ENCODE data around the gene UBAC1.

UBAC1 gene, protein sequence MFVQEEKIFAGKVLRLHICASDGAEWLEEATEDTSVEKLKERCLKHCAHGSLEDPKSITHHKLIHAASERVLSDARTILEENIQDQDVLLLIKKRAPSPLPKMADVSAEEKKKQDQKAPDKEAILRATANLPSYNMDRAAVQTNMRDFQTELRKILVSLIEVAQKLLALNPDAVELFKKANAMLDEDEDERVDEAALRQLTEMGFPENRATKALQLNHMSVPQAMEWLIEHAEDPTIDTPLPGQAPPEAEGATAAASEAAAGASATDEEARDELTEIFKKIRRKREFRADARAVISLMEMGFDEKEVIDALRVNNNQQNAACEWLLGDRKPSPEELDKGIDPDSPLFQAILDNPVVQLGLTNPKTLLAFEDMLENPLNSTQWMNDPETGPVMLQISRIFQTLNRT

DNA sequence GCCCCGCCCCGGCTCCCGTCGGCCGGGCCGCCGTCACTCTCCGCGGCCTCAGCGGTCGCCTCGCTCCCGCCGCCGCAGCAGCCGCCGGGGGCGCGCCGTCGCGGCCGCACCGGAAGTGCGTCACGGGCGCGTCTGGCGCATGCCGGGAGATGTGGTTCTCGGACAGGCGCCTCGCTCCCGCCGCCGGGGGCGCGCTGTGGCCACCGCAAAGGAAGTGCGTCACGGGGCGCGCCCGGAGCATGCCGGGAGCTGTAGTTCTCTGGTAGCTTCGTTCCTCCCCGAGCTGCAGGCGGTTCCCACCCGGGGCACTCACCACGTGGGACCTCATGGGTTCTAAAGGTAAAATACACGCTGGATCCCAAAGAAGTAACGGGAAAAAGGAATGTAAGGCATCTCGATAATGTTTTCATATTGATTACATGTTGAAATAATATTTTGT, at the start of gene UBAC1:
TSS of gene UBAC1 (minus strand) at position 97 of the 439 bp plus-strand sequence. CDS start 211 bp downstream, outside the sequence.
- in situ Hi-C loops (cut with MboI; ENCODE audit: low sequenced_read_pairs) = loop anchor here (10.0 kb wide), 1 partner anchor 164 kb away; no protein-coding TSS in a partner anchor

GRCh38 chr9:136010615-136011361, 49.6 kb upstream of the UBAC1 start:
- in situ Hi-C loops (cut with MboI; ENCODE audit: low sequenced_read_pairs) = no loop called here

DNA sequence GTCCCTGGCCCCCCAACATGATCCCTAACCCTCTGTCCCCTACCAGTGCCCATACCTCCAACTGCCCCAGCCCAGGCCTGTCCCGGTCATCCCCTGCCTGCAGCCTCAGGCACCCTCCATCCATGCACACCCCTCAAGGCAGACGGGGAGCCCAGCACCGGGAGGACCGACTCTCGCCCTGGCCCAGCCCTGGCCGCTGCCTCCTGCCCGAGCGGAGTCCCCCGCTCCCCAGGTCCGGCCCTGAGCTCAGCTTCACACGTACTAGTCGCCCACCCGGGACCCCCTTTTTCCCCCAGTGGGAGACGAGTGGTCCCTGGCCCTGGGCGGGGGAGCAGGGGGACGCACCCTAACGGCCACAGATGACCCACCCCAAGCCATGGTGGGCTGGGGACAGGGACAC, 49.0 kb upstream of the UBAC1 start:
- in situ Hi-C loops (cut with MboI; ENCODE audit: low sequenced_read_pairs) = no loop called here

DNA sequence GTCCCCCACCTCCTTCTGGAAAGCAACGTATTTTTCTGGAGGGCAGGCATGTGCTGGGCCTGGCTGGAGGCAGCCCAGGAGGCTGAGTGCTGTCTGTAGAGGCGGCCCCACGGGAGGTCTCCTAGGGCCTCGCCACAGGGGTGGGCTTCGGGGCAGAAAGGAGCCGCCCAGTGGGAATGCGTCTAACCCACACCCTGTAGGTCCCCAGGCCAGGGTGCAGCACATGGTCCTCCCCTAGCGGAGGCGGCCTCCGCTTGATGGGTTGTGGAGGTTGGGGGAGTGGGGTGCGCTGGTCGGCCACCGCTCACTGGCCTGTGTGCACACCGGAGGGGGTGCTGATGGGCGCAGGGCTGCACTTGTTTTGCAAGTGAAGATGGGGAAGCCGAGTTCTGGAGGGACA, 48.3 kb upstream of the UBAC1 start:
- in situ Hi-C loops (cut with MboI; ENCODE audit: low sequenced_read_pairs) = no loop called here

DNA sequence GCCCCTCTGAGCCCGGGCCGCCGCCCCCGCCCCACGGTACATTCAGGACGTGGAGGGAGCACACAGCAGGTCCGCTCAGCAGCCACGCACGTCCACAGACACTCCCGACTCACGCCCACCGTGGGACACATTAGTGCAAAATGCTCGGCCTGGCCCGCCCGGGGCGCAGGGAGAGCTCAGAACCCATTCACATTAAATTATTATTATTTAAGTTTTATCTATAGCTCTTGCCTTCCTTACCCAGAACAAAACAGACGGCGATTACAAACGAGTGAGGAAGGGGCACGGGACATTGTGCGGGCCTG, 47.5 kb upstream of the UBAC1 start:
- in situ Hi-C loops (cut with MboI; ENCODE audit: low sequenced_read_pairs) = no loop called here

DNA sequence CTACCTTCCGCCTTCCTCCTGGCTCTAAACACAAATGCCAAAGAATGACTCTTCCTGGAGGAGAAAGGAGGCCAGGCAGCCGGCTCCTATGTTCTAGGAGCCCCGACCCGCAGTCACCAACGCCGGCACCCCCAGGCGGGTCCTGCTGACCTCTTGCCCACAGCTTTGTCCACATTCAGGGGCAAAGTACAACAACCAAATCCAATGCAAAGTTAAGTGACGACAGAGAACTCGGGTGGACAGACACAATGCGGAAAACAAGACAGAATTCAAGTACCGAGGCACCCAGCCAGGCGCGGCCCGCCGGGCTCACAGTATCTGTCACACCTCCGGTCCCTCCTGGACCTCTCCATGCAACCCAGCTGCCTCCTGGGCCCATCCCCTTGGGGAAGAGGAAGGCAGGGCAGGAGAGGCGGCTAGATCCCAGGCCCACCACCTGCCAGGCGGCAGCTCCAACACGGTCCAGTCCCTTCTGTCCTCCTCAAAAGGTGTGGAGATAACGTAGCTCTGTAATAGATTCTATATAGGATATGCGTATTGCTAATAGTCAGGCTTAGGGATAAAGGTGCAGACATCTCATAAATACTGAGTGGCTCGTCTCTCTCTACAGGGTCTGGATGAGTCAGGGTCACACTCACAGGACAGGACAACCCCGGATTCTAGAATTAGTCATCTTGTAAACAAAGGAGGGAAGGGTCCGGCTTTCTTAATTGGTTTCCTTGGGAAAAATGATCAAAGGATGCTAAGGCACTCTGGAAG, 46.9 kb upstream of the UBAC1 start:
- in situ Hi-C loops (cut with MboI; ENCODE audit: low sequenced_read_pairs) = no loop called here

GRCh38 chr9:136007276-136007933, 46.2 kb upstream of the UBAC1 start:
- in situ Hi-C loops (cut with MboI; ENCODE audit: low sequenced_read_pairs) = no loop called here

GRCh38 chr9:136006169-136006568, 45.0 kb upstream of the UBAC1 start:
- in situ Hi-C loops (cut with MboI; ENCODE audit: low sequenced_read_pairs) = no loop called here

GRCh38 chr9:136004712-136005111, 43.5 kb upstream of the UBAC1 start:
- in situ Hi-C loops (cut with MboI; ENCODE audit: low sequenced_read_pairs) = no loop called here

GRCh38 chr9:136004219-136004618, 43.0 kb upstream of the UBAC1 start:
- in situ Hi-C loops (cut with MboI; ENCODE audit: low sequenced_read_pairs) = no loop called here

DNA sequence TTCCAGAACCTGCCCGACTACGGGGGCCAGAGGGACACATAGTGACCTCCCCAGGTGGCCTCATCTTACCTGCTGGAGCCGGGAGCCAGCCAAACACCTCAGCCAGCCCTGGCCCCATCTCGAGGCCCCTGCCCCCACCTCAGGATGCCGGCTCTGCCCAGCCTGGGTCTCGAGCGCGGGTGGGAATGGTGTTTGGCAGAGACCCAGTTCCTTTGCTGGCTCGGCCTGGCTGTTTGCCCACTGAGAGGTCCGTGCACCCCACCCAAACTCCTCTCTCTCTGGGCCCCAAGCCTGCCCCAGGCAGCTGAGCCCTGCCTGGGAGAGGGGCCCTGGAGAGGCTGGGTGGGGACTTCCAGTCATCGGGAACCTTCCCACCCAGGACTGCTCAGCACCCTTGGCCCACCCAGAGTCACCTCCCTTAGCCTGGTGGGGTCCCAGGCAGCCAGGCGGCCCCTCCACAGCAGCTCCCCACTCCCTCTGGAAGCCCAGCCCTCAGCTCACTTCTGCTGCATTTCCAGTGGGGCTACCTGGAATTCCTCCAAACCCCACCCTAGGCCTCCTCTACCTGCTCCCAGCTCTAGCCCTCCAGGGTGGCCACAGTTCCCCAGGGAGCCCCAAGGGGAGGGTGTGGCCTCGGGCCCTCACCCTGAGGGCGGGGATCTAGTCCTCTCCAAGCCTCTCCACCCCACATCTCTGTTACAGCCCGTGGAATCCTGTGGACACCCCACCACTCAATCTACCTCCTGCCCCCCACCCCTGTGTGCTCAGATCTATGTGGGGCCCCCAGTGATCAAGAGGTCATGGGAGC, 42.4 kb upstream of the UBAC1 start:
- in situ Hi-C loops (cut with MboI; ENCODE audit: low sequenced_read_pairs) = no loop called here

DNA sequence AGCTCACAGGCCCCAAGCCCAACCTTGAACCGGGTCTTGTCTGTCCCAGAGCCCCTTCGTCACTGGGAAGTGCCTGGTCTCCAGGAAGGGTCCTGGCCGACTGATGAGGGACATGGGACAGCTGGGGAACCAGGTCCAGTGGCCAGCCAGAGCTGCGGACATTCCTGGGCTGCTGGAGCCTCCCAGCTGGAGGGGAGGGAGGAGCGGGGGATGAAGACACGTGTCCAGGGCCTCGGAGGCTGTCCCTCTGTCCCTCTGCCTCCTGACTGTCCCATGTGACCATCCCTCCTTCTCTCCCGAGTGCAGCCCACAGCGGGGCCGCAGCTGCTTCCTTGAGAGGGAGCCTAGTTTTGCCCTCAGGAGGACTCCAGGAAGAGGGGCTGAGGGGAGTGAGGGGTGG, 41.7 kb upstream of the UBAC1 start:
- in situ Hi-C loops (cut with MboI; ENCODE audit: low sequenced_read_pairs) = no loop called here

DNA sequence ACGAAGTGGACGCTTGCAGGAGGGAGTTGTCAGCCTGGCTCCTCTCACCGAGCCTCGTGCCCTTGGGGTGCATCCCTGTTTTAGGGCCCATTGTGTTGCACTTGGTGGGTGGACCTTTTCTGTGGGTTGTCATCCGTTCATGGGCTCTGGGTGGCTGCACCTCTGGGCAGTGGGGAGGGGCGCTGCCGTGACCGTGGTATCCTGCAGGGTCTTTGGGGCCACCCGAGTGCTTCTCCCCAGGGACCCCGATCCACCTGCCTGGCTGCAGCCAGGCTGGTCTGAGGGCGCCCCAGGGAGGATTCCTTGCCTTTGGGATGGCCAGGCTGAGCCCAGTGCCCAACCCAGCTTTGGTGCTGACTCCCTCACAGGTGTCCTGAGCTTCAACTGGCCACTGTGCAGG, 41.0 kb upstream of the UBAC1 start:
- in situ Hi-C loops (cut with MboI; ENCODE audit: low sequenced_read_pairs) = no loop called here

DNA sequence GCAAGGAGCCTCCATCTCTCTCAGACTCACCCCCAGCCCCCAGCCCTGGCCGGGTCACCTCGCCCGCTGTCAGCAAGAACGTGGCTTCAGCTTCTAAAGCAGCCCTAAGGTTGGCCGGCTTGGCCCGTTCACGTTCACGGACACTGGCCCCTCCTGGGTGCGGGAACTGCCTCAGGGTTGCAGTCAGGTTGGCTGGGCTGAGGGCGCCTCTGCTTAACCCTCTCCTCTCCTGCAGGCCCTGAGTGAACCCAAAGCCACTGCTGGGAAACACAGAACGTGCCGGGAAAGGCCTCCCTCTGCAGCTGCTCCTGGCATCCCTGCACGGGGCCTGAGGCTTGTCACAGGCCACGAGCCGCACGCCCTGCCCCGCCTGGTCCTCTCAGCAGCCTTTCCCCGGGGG, 40.1 kb upstream of the UBAC1 start:
- in situ Hi-C loops (cut with MboI; ENCODE audit: low sequenced_read_pairs) = no loop called here

- in situ Hi-C loops (cut with MboI; ENCODE audit: low sequenced_read_pairs) = no loop called here
Observed at GRCh38 chr9:135998410-135999071, 37.4 kb upstream of the UBAC1 start.

DNA sequence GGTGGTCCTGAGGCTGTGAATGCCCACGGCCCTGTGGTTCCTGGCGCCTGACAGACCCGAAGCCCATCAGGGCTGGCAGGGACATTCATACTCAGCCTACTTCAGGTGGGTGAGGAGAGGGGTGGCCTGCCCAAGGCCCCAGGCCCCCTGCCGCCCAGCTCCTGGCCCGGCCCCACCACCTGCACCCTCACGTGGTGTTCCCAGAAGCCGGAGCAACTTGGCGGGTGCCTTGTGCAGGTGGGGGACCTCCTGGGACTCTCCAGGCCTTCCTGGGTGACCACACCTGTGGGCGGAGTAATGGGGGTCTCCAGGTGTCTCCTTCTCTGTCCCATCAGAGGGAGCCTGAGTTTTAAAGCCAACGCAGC, 36.8 kb upstream of the UBAC1 start:
- in situ Hi-C loops (cut with MboI; ENCODE audit: low sequenced_read_pairs) = no loop called here

- in situ Hi-C loops (cut with MboI; ENCODE audit: low sequenced_read_pairs) = no loop called here
Observed at GRCh38 chr9:135997090-135998015, 36.2 kb upstream of the UBAC1 start.

- in situ Hi-C loops (cut with MboI; ENCODE audit: low sequenced_read_pairs) = no loop called here
Observed at GRCh38 chr9:135995816-135996215, 34.6 kb upstream of the UBAC1 start.

Data from HL-60/S4 treated with phorbol 12-myristate 13-acetate at 8.2 ng/mL for 4 days and 3 days (cell line).